ENCODE measurements around the gene LARGE1.

DNA sequence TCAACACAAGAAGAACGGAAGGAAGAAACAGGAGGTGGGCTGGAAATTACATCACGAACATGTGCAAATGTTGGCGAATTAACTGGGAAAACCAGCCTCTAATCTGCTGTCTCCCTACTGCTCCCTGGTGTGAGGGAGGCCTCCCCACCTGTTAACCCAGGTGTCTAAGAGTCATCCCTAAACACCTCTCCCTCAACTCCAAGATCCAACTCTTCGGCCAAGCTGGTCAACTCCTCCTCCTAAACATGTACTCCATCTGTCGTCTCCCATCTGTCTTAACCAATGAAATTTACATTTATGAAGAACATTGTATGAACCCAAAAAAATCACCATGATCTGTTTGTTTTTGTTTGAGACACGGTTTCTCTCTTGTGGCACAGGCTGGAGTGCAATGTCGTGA is 154.2 kb downstream of the LARGE1 start:
- TF ChIP-seq, protein P1, sequence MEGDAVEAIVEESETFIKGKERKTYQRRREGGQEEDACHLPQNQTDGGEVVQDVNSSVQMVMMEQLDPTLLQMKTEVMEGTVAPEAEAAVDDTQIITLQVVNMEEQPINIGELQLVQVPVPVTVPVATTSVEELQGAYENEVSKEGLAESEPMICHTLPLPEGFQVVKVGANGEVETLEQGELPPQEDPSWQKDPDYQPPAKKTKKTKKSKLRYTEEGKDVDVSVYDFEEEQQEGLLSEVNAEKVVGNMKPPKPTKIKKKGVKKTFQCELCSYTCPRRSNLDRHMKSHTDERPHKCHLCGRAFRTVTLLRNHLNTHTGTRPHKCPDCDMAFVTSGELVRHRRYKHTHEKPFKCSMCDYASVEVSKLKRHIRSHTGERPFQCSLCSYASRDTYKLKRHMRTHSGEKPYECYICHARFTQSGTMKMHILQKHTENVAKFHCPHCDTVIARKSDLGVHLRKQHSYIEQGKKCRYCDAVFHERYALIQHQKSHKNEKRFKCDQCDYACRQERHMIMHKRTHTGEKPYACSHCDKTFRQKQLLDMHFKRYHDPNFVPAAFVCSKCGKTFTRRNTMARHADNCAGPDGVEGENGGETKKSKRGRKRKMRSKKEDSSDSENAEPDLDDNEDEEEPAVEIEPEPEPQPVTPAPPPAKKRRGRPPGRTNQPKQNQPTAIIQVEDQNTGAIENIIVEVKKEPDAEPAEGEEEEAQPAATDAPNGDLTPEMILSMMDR (IDR thresholded peaks at IDR 0.05 in 8 of 11, conservative IDR thresholded peaks at IDR 0.05 in 3 of 11) = no peak
- TF ChIP-seq POLR2AphosphoS5 (IDR thresholded peaks at IDR 0.05) (no peak), POLR2A (IDR thresholded peaks at IDR 0.05) (no peak)
